Neural crest cell (in vitro differentiated cells): Measurements from ENCODE around the gene MECP2. TPM values are rescaled to one million over a fixed set of nuclear protein-coding genes. Genes with fewer than 3 reads are reported as not detected.
"Not testable (repeated sequence)": the region's sequence is repeated elsewhere in the genome, so short reads cannot be mapped to it uniquely, and the experiment has no call there.

Experiments
- DNase-seq: peaks from one replicate; pipeline ENCODE4 v3.0.0; 2021; ENCODE audit warnings: low read depth, mixed read lengths, low spot score
- H3K27ac Mint-ChIP-seq: one replicate; pipeline ENCODE4 v1.8.0; 2021; ENCODE audit warnings: mild to moderate bottlenecking, mixed read lengths; ENCODE audit not compliant: unreplicated experiment
- H3K27me3 Mint-ChIP-seq: 2 replicates; pipeline ENCODE4 v1.8.0; 2021; ENCODE audit warnings: low read depth, mild to moderate bottlenecking, mixed read lengths
- H3K36me3 Mint-ChIP-seq: 2 replicates; pipeline ENCODE4 v1.8.0; 2021; ENCODE audit warnings: low read depth, mild to moderate bottlenecking, mixed read lengths
- H3K4me1 Mint-ChIP-seq: 2 replicates; pipeline ENCODE4 v1.8.0; 2021; ENCODE audit warnings: mixed read lengths
- H3K4me3 Mint-ChIP-seq: one replicate; pipeline ENCODE4 v1.8.0; 2021; ENCODE audit warnings: mild to moderate bottlenecking, mixed read lengths
- H3K9me3 Mint-ChIP-seq: 2 replicates; pipeline ENCODE4 v1.8.0; 2021; ENCODE audit warnings: mixed read lengths
- CTCF ChIP-seq: fragments of 200-600 bp; sonication (generic); conservative IDR thresholded peaks from 2 replicates; pipeline ENCODE4 v1.5.0; 2021; ENCODE audit warnings: antibody characterized with exemption, mild to moderate bottlenecking
- total RNA-seq: library from RNA; stranded (reverse); gene quantifications from 2 replicates; pipeline ENCODE4 v1.2.1, GENCODE V29; 2021

MECP2 gene
- total RNA-seq, 1 donor from 2014 or later: 49.1 TPM

- Mint-ChIP-seq H3K9me3 (peaks cover 3% of the 10 kb centered on the region), H3K36me3 (peaks cover 9% of the 10 kb centered on the region), H3K27me3 (no peaks in the 10 kb centered on the region), H3K4me3 (no peak overlapping the region), H3K27ac (peak overlapping the region; percentile 57), H3K4me1 (peaks cover 31% of the 10 kb centered on the region)
- DNase-seq: no peak
- no peak for TF ChIP-seq CTCF
Observed at GRCh38 chrX:154002215-154002719, 95.2 kb downstream of the MECP2 start.

GRCh38 chrX:154000051-154000450 lies 97.5 kb downstream of the MECP2 start:
- no peak overlapping the region for H3K4me3 Mint-ChIP-seq
- no peak for TF ChIP-seq CTCF
- H3K9me3 Mint-ChIP-seq: peaks cover 5% of the 10 kb centered on the region
- H3K27me3 Mint-ChIP-seq: no peaks in the 10 kb centered on the region
- H3K36me3 Mint-ChIP-seq: peaks cover 9% of the 10 kb centered on the region
- DNase-seq: no peak
- no peak overlapping the region for H3K27ac Mint-ChIP-seq
- peaks cover 31% of the 10 kb centered on the region for H3K4me1 Mint-ChIP-seq

GRCh38 chrX:153999359-154000037 lies 98.0 kb downstream of the MECP2 start:
- TF ChIP-seq CTCF: no peak
- Mint-ChIP-seq H3K27ac (peak overlapping the region; percentile 81), H3K9me3 (peaks cover 5% of the 10 kb centered on the region), H3K27me3 (no peaks in the 10 kb centered on the region), H3K4me3 (no peak overlapping the region), H3K36me3 (peaks cover 9% of the 10 kb centered on the region), H3K4me1 (peaks cover 26% of the 10 kb centered on the region)
- DNase-seq: no peak

- peaks cover 5% of the 10 kb centered on the region for H3K4me1 Mint-ChIP-seq
- DNase-seq: no peak
- H3K9me3 Mint-ChIP-seq: peaks cover 2% of the 10 kb centered on the region
- no peaks in the 10 kb centered on the region for H3K27me3 Mint-ChIP-seq
- no peak overlapping the region for H3K4me3 Mint-ChIP-seq
- TF ChIP-seq CTCF: no peak
- H3K27ac Mint-ChIP-seq: no peak overlapping the region
- no peaks in the 10 kb centered on the region for H3K36me3 Mint-ChIP-seq
Observed at GRCh38 chrX:153995504-153995903, 102.0 kb downstream of the MECP2 start.

GRCh38 chrX:153994398-153994797 lies 103.1 kb downstream of the MECP2 start:
- not testable (repeated sequence) for H3K36me3 Mint-ChIP-seq, H3K27me3 Mint-ChIP-seq, H3K4me3 Mint-ChIP-seq, DNase-seq, H3K4me1 Mint-ChIP-seq, H3K27ac Mint-ChIP-seq, H3K9me3 Mint-ChIP-seq

- DNase-seq: no peak
- Mint-ChIP-seq H3K27ac (no peak overlapping the region), H3K9me3 (peaks cover 2% of the 10 kb centered on the region)
Observed at GRCh38 chrX:153993978-153994377, 103.5 kb downstream of the MECP2 start.

More at GRCh38 chrX:153993978-153994377, 103.5 kb downstream of the MECP2 start:
- Mint-ChIP-seq H3K27me3 (no peaks in the 10 kb centered on the region), H3K36me3 (no peaks in the 10 kb centered on the region), H3K4me3 (no peak overlapping the region), H3K4me1 (peaks cover 4% of the 10 kb centered on the region)
- no peak for TF ChIP-seq CTCF
